NT2/D1 (cell line): ENCODE measurements around the gene NRXN2.

Experiments used
- YY1 ChIP-seq: IDR thresholded peaks from 2 replicates; pipeline ENCODE4 v1.6.1; 2011; ENCODE audit not compliant: insufficient read length, insufficient read depth
- ZNF274 ChIP-seq: IDR thresholded peaks from 2 replicates; pipeline ENCODE4 v1.6.1; 2011; ENCODE audit warnings: mild to moderate bottlenecking, low read depth, low read length

DNA sequence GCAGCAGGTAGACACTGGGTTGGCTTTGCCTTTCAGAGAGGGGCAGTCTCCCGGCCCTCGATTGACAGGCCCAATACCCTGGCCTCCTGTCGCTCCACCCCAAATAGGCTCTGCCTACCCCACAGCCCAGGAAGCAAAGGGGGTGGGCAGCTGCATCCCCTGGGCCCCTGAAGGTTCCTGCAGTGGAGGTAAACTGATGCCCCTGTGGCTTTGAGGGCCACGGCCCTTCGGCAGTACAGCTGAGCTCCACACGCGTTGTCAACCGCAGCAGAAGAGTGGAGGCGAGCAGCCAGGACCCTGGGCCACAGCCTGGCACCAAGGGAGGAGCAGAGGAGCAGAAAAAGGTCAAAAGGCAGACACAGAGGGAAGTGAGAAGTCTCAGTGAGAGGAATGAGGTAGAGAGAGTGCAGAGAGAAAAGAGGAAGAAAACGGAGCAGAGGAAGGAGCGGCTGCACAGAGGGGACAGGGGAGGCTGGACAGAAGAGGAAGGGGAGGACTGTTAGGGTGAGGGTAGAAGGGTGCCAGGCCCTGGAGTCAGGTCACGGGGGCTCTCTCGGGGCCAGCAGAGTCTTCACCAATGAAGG is 67.9 kb downstream of the NRXN2 start:
- TF ChIP-seq ZNF274 (no peak), YY1 (no peak)
